Neutrophil (primary cell): Measurements from ENCODE around the gene KHNYN.
"Not testable (repeated sequence)": the region's sequence is repeated elsewhere in the genome, so short reads cannot be mapped to it uniquely, and the experiment has no call there.

ENCODE experiments used
- H3K27ac ChIP-seq: fragments of 200-600 bp; sonication (generic); 2 replicates; pipeline ENCODE4 v1.5.1; 2016; ENCODE audit warnings: mild to moderate bottlenecking, moderate library complexity
- H3K27me3 ChIP-seq: fragments of 200-600 bp; sonication (generic); 2 replicates; pipeline ENCODE4 v1.6.0; 2016; ENCODE audit warnings: mild to moderate bottlenecking
- H3K36me3 ChIP-seq: fragments of 200-600 bp; sonication (generic); 2 replicates; pipeline ENCODE4 v1.5.1; 2017
- H3K4me1 ChIP-seq, 2 experiments: fragments of 200-600 bp in 1 of 2; sonication (generic) in 1 of 2; 1 replicate in 1 of 2; 2 replicates in 1 of 2; pipeline versions ENCODE4 v1.5.1 to v1.6.1; 2013 to 2016; ENCODE audit warnings: low read depth in 1 of 2, low read length in 1 of 2, mild to moderate bottlenecking in 1 of 2, moderate library complexity in 1 of 2; ENCODE audit not compliant: control insufficient read depth in 1 of 2, insufficient read depth in 1 of 2
- H3K4me3 ChIP-seq, 2 experiments: fragments of 200-600 bp in 1 of 2; sonication (generic) in 1 of 2; 1 replicate in 1 of 2; 2 replicates in 1 of 2; pipeline ENCODE4 v1.5.1; 2013 to 2016; ENCODE audit warnings: low read depth in 1 of 2, low read length in 1 of 2, mild to moderate bottlenecking in 1 of 2, moderate library complexity in 1 of 2
- H3K9me3 ChIP-seq: fragments of 200-600 bp; sonication (generic); 2 replicates; pipeline ENCODE4 v1.5.1; 2016
- TF ChIP-seq, protein P1 (sequence below): fragments of 200-600 bp; sonication (generic); IDR thresholded peaks from 2 replicates; pipeline ENCODE4 v1.5.1; 2016; ENCODE audit warnings: antibody characterized with exemption

The KHNYN gene

DNA sequence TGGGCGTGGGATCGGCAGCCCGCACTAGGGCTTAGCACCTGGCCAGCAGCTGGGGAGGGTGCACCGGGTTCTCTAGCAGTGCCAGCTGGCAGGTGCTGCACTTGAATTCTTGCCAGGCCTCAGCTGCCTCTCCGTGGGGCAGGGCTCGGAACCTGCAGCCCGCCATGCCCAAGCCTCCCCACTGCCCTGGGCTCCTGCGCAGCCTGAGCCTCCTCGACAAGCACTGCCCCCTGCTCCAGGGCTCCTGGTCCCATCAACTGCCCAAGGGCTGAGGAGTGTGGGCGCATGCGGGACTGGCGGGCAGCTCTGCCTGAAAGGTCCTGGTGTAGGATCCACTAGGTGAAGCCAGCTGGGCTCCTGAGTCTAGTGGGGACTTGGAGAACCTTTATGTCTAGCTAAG lies 43.5 kb downstream of the KHNYN start:
- H3K4me1 ChIP-seq = no peaks in the 10 kb centered on the region
- no peaks in the 10 kb centered on the region for H3K9me3 ChIP-seq
- no peaks in the 10 kb centered on the region for H3K27me3 ChIP-seq
- TF ChIP-seq, protein P1, sequence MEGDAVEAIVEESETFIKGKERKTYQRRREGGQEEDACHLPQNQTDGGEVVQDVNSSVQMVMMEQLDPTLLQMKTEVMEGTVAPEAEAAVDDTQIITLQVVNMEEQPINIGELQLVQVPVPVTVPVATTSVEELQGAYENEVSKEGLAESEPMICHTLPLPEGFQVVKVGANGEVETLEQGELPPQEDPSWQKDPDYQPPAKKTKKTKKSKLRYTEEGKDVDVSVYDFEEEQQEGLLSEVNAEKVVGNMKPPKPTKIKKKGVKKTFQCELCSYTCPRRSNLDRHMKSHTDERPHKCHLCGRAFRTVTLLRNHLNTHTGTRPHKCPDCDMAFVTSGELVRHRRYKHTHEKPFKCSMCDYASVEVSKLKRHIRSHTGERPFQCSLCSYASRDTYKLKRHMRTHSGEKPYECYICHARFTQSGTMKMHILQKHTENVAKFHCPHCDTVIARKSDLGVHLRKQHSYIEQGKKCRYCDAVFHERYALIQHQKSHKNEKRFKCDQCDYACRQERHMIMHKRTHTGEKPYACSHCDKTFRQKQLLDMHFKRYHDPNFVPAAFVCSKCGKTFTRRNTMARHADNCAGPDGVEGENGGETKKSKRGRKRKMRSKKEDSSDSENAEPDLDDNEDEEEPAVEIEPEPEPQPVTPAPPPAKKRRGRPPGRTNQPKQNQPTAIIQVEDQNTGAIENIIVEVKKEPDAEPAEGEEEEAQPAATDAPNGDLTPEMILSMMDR = no peak
- H3K27ac ChIP-seq = no peak overlapping the region
- H3K36me3 ChIP-seq = no peaks in the 10 kb centered on the region
- no peak overlapping the region for H3K4me3 ChIP-seq

DNA sequence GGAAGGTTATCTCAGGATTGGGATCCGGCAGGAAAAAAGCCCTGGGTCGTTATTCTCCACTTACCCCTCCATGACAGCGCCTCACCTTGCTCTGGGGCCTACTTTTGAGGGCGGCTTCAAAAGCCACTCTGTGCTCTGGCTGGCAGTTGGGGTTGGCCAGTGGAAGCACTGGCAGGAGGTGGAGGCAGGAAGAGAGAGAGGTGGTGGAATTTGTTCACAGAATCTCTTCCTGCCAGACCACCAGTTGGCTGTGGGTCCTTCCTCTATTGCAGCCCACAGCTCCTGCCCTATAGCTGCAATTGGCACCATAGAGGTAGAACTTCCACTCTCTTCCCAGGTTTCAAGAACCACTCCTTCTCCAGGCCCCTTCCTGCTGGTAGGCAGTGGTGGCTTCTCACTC lies 45.5 kb downstream of the KHNYN start:
- Histone ChIP-seq H3K9me3 (no peaks in the 10 kb centered on the region), H3K27me3 (no peaks in the 10 kb centered on the region), H3K4me1 (no peaks in the 10 kb centered on the region), H3K36me3 (no peaks in the 10 kb centered on the region), H3K27ac (no peak overlapping the region), H3K4me3 (no peak overlapping the region)
- TF ChIP-seq, protein P1 = no peak

GRCh38 chr14:24479999-24480398 lies 50.2 kb downstream of the KHNYN start:
- not testable (repeated sequence) for H3K27me3 ChIP-seq, H3K4me3 ChIP-seq, H3K4me1 ChIP-seq, H3K9me3 ChIP-seq, H3K27ac ChIP-seq, H3K36me3 ChIP-seq

GRCh38 chr14:24481622-24482324 lies 52.0 kb downstream of the KHNYN start:
- Histone ChIP-seq H3K4me1 (peaks cover 0 to 4% of the 10 kb centered on the region in 2 experiments), H3K27me3 (no peaks in the 10 kb centered on the region), H3K36me3 (no peaks in the 10 kb centered on the region), H3K4me3 (peak overlapping the region in 1 of 2 experiments; percentile 8), H3K27ac (no peak overlapping the region), H3K9me3 (no peaks in the 10 kb centered on the region)
- TF ChIP-seq, protein P1 = no peak

GRCh38 chr14:24482699-24483303 lies 53.0 kb downstream of the KHNYN start:
- H3K4me3 ChIP-seq, H3K36me3 ChIP-seq, H3K9me3 ChIP-seq, H3K27me3 ChIP-seq, H3K4me1 ChIP-seq, H3K27ac ChIP-seq: not testable (repeated sequence)

DNA sequence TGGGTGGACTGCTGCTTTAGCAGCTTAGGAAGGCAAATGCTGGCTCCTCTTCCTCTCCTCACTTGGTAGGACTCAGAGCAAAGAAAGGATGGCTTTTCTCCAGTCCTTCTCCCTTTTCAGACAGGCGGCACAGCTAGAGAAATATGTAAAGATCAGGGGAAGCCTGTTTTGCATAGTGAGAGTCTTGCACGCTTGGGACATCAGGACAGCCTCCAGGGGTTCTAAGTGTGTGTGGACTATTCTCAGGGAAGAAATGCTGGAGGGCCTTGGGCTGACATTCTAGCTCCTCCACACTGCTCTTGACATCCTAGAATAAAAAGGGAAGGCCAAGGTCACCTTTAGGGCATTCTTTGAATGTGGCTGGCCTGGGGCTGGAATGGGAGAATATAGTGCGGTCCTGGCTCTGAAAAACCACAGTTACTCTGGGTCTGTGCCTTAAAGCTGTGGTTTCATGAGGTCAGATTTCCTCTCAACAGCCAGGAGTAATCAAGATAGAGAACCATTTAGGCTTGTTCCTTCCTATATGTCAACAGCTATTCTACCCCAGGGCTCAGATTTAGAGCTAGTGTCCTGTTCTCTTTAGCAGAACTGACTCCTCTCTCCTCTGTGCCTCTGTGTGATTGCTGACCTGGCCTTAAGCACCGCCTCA lies 54.0 kb downstream of the KHNYN start:
- Histone ChIP-seq H3K27me3 (no peaks in the 10 kb centered on the region), H3K9me3 (no peaks in the 10 kb centered on the region), H3K4me3 (no peak overlapping the region), H3K27ac (no peak overlapping the region), H3K4me1 (peaks cover 0 to 4% of the 10 kb centered on the region in 2 experiments), H3K36me3 (no peaks in the 10 kb centered on the region)
- TF ChIP-seq, protein P1 = no peak
